SK-N-SH (cell line): ENCODE results near the gene INO80C. TPM values are rescaled to one million over a fixed set of nuclear protein-coding genes. Genes with fewer than 3 reads are reported as not detected.

Experiments
- CTCF ChIA-PET: fragments of 300-600, 350-600 bp; formaldehyde crosslinking; extraction: SDS; loops from one replicate; lab custom pipeline; 2021; lab: Yijun Ruan, JAX
- POLR2A ChIA-PET: fragments of 350-600 bp; sonication (Branson Sonifier 250); formaldehyde crosslinking; extraction: SDS; loops from one replicate; lab custom pipeline; 2020; ENCODE audit warnings: antibody characterized with exemption, inconsistent platforms; lab: Yijun Ruan, JAX
- DNase-seq: peaks from one replicate; pipeline ENCODE4 v3.0.0; 2012
- H2AFZ ChIP-seq: fragments of 200-600 bp; sonication (generic); 2 replicates; pipeline ENCODE4 v1.8.1; 2016; ENCODE audit warnings: antibody characterized with exemption, mild to moderate bottlenecking, low read depth
- H3F3A ChIP-seq: fragments of 200-600 bp; sonication (generic); replicated peaks from 2 replicates; pipeline ENCODE3; 2016; ENCODE audit warnings: antibody characterized with exemption, mild to moderate bottlenecking; ENCODE audit not compliant: insufficient read depth
- H3K27ac ChIP-seq, 2 experiments: fragments of 200-500 bp in 1 of 2; fragments of 200-600 bp in 1 of 2; sonication (Bioruptor generic) in 1 of 2; sonication (generic), shearing (Covaris generic) in 1 of 2; 2 replicates each; pipeline versions ENCODE4 v1.5.1 to v1.6.1; 2014 to 2016; ENCODE audit warnings: low read depth in 2 of 2, inconsistent platforms in 1 of 2, low read length in 1 of 2, mild to moderate bottlenecking in 1 of 2, mixed read lengths in 1 of 2
- H3K27me3 ChIP-seq: fragments of 200-600 bp; sonication (generic), shearing (Covaris generic); 2 replicates; pipeline ENCODE4 v1.6.1; 2016; ENCODE audit warnings: mixed run types; ENCODE audit not compliant: insufficient read depth
- H3K36me3 ChIP-seq, 2 experiments: fragments of 200-500 bp in 1 of 2; fragments of 200-600 bp in 1 of 2; sonication (Bioruptor generic) in 1 of 2; sonication (generic) in 1 of 2; replicated peaks in 1 of 2; 2 replicates each; pipeline versions ENCODE3 to v1.5.1; 2014 to 2016; ENCODE audit warnings: low read length in 1 of 2, mild to moderate bottlenecking in 1 of 2; ENCODE audit not compliant: insufficient read depth in 2 of 2, control insufficient read depth in 1 of 2
- H3K4me1 ChIP-seq, 2 experiments: fragments of 200-500 bp in 1 of 2; fragments of 200-600 bp in 1 of 2; sonication (Bioruptor generic) in 1 of 2; sonication (generic), shearing (Covaris generic) in 1 of 2; 2 replicates each; pipeline versions ENCODE4 v1.5.1 to v1.6.1; 2014 to 2016; ENCODE audit warnings: low read depth in 1 of 2, low read length in 1 of 2, mixed run types in 1 of 2; ENCODE audit not compliant: insufficient read depth in 2 of 2, control insufficient read depth in 1 of 2
- H3K4me2 ChIP-seq: fragments of 200-600 bp; sonication (generic), shearing (Covaris generic); 2 replicates; pipeline ENCODE4 v1.6.1; 2017; ENCODE audit warnings: mixed run types
- H3K4me3 ChIP-seq, 2 experiments: fragments of 200-500 bp in 1 of 2; fragments of 200-600 bp in 1 of 2; sonication (Bioruptor generic) in 1 of 2; sonication (generic), shearing (Covaris generic) in 1 of 2; 2 replicates each; pipeline versions ENCODE4 v1.5.1 to v1.8.1; 2014 to 2016; ENCODE audit warnings: low read depth in 2 of 2, inconsistent platforms in 1 of 2, low read length in 1 of 2, mild to moderate bottlenecking in 1 of 2, mixed read lengths in 1 of 2, moderate library complexity in 1 of 2
- H3K79me2 ChIP-seq: fragments of 200-600 bp; sonication (generic); 2 replicates; pipeline ENCODE4 v1.8.1; 2017; ENCODE audit warnings: mild to moderate bottlenecking; ENCODE audit not compliant: insufficient read depth
- H3K9ac ChIP-seq: fragments of 200-600 bp; sonication (generic); 2 replicates; pipeline ENCODE4 v1.6.1; 2017; ENCODE audit warnings: mixed run types
- H3K9me2 ChIP-seq: fragments of 200-600 bp; sonication (generic); 2 replicates; pipeline ENCODE4 v1.6.1; 2017; ENCODE audit warnings: mixed run types
- H3K9me3 ChIP-seq: fragments of 200-600 bp; sonication (generic); 2 replicates; pipeline ENCODE4 v1.6.1; 2017; ENCODE audit warnings: mixed run types, mild to moderate bottlenecking, moderate library complexity
- H4K20me1 ChIP-seq: fragments of 200-600 bp; sonication (generic); 2 replicates; pipeline ENCODE4 v1.6.1; 2017; ENCODE audit warnings: mild to moderate bottlenecking, mixed run types; ENCODE audit not compliant: insufficient read depth
- CTCF ChIP-seq: fragments of 200-600 bp; sonication (generic); IDR thresholded peaks from 2 replicates; pipeline ENCODE4 v1.6.1; 2017; ENCODE audit warnings: antibody characterized with exemption, mild to moderate bottlenecking, moderate library complexity
- FOSL2 ChIP-seq: IDR thresholded peaks from 2 replicates; pipeline ENCODE4 v1.4.0; 2012; ENCODE audit warnings: low read depth, mild to moderate bottlenecking, moderate library complexity, borderline replicate concordance
- FOXJ3 ChIP-seq: sonication (generic); formaldehyde crosslinking; IDR thresholded peaks from 2 replicates; pipeline ENCODE4 v1.5.1; 2020; ENCODE audit warnings: mild to moderate bottlenecking, missing genetic modification reagents
- IRF3 ChIP-seq: fragments of 150-350 bp; IDR thresholded peaks from 2 replicates; pipeline ENCODE4 v1.6.1; 2016; ENCODE audit warnings: mild to moderate bottlenecking, low read depth, low read length
- JUND ChIP-seq: IDR thresholded peaks from 2 replicates; pipeline ENCODE4 v1.4.0; 2012
- MAX ChIP-seq: IDR thresholded peaks from 2 replicates; pipeline ENCODE4 v1.4.0; 2012; ENCODE audit warnings: low read depth
- REST ChIP-seq: IDR thresholded peaks from 2 replicates; pipeline ENCODE4 v1.6.1; 2012; ENCODE audit warnings: mild to moderate bottlenecking, low read depth, low read length, moderate library complexity
- RXRA ChIP-seq: IDR thresholded peaks from 2 replicates; pipeline ENCODE4 v1.4.0; 2012; ENCODE audit warnings: low read depth, mild to moderate bottlenecking, borderline replicate concordance
- TCF12 ChIP-seq: IDR thresholded peaks from 2 replicates; pipeline ENCODE4 v1.4.0; 2012
- TEAD4 ChIP-seq: IDR thresholded peaks from 2 replicates; pipeline ENCODE4 v1.4.0; 2012; ENCODE audit warnings: mild to moderate bottlenecking, borderline replicate concordance; ENCODE audit not compliant: insufficient read depth
- USF1 ChIP-seq: IDR thresholded peaks from 2 replicates; pipeline ENCODE4 v1.4.0; 2012; ENCODE audit warnings: low read depth, borderline replicate concordance
- WGBS: methylation state at CpG from one replicate; pipeline ENCODE4 v1.1.6; 2017; ENCODE audit warnings: low lambda C conversion rate; 5-methylcytosine and 5-hydroxymethylcytosine counted together
- polyA plus RNA-seq, 3 experiments: library from polyadenylated mRNA; depleted of rRNA; stranded (reverse); fragments of >200 nt; gene quantifications; 2 replicates each; pipeline ENCODE4 v1.2.3, GENCODE V29; 2012

Gene INO80C
- polyA plus RNA-seq, 1 of the 3 experiments (the other 2 are of a cell fraction): 17.0 TPM

- peak overlapping the region; percentile 3; the same call in 1 of the 2 replicates for H3K4me2 ChIP-seq
- ChIA-PET POLR2A (no interaction called here), CTCF (interaction anchor here (0.6 kb wide), 1 partner anchor 23 kb away, joined by 3 read pairs; no protein-coding TSS in a partner anchor)
- WGBS: 64% methylated on average over 3 of the region's 4 CpGs
- TF ChIP-seq MAX (0 out of 2 replicates have a peak, but pooled peaks have one; percentile 26), USF1 (no peak), TEAD4 (0 out of 2 replicates have a peak, but pooled peaks have one; percentile 52), FOXJ3 (no peak), CTCF (no peak), REST (no peak), JUND (peak; percentile 62), IRF3 (no peak), FOSL2 (peak; percentile 64), RXRA (no peak), TCF12 (peak; percentile 65)
- no peaks in the 10 kb centered on the region for H3K9me2 ChIP-seq
- H3F3A ChIP-seq: no peaks in the 10 kb centered on the region
- no peak overlapping the region for H3K9ac ChIP-seq
- H3K27me3 ChIP-seq: no peaks in the 10 kb centered on the region
- H3K36me3 ChIP-seq: no peaks in the 10 kb centered on the region
- H2AFZ ChIP-seq: no peak overlapping the region
- DNase-seq: no peak
- H4K20me1 ChIP-seq: no peaks in the 10 kb centered on the region
- H3K4me1 ChIP-seq: peaks cover 10% of the 10 kb centered on the region in 2 experiments; a peak in 2 of 4 replicates
- H3K27ac ChIP-seq: no peak overlapping the region
- no peak overlapping the region for H3K4me3 ChIP-seq
- H3K79me2 ChIP-seq: no peaks in the 10 kb centered on the region
- H3K9me3 ChIP-seq: no peaks in the 10 kb centered on the region
Measured at GRCh38 chr18:35458677-35459441, 38.9 kb downstream of the INO80C start.
